ACC112 (cell line): ENCODE data around the gene BACE2.

Source experiments
- H2AFZ ChIP-seq: fragments of 200-600 bp; sonication (generic); one replicate; pipeline ENCODE4 v1.6.0; 2017; ENCODE audit warnings: antibody characterized with exemption, low read length; ENCODE audit not compliant: unreplicated experiment
- H3K27ac ChIP-seq: fragments of 200-600 bp; sonication (generic); 2 replicates; pipeline ENCODE4 v1.5.1; 2014; ENCODE audit warnings: low read depth, mild to moderate bottlenecking, antibody characterized with exemption, low read length, moderate library complexity
- H3K27me3 ChIP-seq: fragments of 200-600 bp; sonication (generic); 2 replicates; pipeline ENCODE4 v1.6.1; 2014; ENCODE audit warnings: mild to moderate bottlenecking, antibody characterized with exemption, low read length, moderate library complexity, mixed read lengths; ENCODE audit not compliant: insufficient read depth
- H3K36me3 ChIP-seq: fragments of 200-600 bp; sonication (generic); 2 replicates; pipeline ENCODE4 v1.6.1; 2016; ENCODE audit warnings: mild to moderate bottlenecking, antibody characterized with exemption, low read length, moderate library complexity, mixed read lengths; ENCODE audit not compliant: insufficient read depth
- H3K4me1 ChIP-seq: fragments of 200-600 bp; sonication (generic); one replicate; pipeline ENCODE4 v1.6.1; 2016; ENCODE audit warnings: low read length, mixed read lengths; ENCODE audit not compliant: insufficient read depth, unreplicated experiment, control insufficient read depth
- H3K4me3 ChIP-seq: fragments of 200-600 bp; sonication (generic); 2 replicates; pipeline ENCODE4 v1.5.1; 2014; ENCODE audit warnings: mild to moderate bottlenecking, low read depth, low read length
- H3K79me2 ChIP-seq: fragments of 200-600 bp; sonication (generic); one replicate; pipeline ENCODE4 v1.6.0; 2016; ENCODE audit warnings: low read length; ENCODE audit not compliant: control insufficient read depth, unreplicated experiment, insufficient read depth

BACE2 gene

GRCh38 chr21:41148798-41149197 lies 19.2 kb upstream of the BACE2 start:
- Histone ChIP-seq H3K4me3 (no peak overlapping the region), H3K4me1 (no peaks in the 10 kb centered on the region), H3K79me2 (no peaks in the 10 kb centered on the region), H3K27me3 (peaks cover 67% of the 10 kb centered on the region), H2AFZ (no peak overlapping the region), H3K36me3 (no peaks in the 10 kb centered on the region), H3K27ac (no peak overlapping the region)

- Histone ChIP-seq H3K36me3 (no peaks in the 10 kb centered on the region), H3K4me3 (no peak overlapping the region), H3K27me3 (peaks cover 67% of the 10 kb centered on the region), H3K4me1 (no peaks in the 10 kb centered on the region), H2AFZ (no peak overlapping the region), H3K27ac (no peak overlapping the region), H3K79me2 (no peaks in the 10 kb centered on the region)
These were observed 18.8 kb upstream of the BACE2 start for GRCh38 chr21:41149199-41149598.

GRCh38 chr21:41152147-41152546 lies 15.8 kb upstream of the BACE2 start:
- no peak overlapping the region for H3K27ac ChIP-seq
- no peaks in the 10 kb centered on the region for H3K36me3 ChIP-seq
- no peaks in the 10 kb centered on the region for H3K79me2 ChIP-seq
- no peak overlapping the region for H3K4me3 ChIP-seq
- H2AFZ ChIP-seq = no peak overlapping the region
- no peaks in the 10 kb centered on the region for H3K4me1 ChIP-seq
- H3K27me3 ChIP-seq = peaks cover 59% of the 10 kb centered on the region

GRCh38 chr21:41153443-41153842 lies 14.5 kb upstream of the BACE2 start:
- Histone ChIP-seq H3K4me1 (no peaks in the 10 kb centered on the region), H3K27me3 (peaks cover 52% of the 10 kb centered on the region), H3K27ac (no peak overlapping the region), H3K79me2 (no peaks in the 10 kb centered on the region), H3K4me3 (no peak overlapping the region), H3K36me3 (no peaks in the 10 kb centered on the region), H2AFZ (no peak overlapping the region)

- no peak overlapping the region for H3K27ac ChIP-seq
- no peaks in the 10 kb centered on the region for H3K36me3 ChIP-seq
- no peaks in the 10 kb centered on the region for H3K79me2 ChIP-seq
- no peaks in the 10 kb centered on the region for H3K4me1 ChIP-seq
- peaks cover 54% of the 10 kb centered on the region for H3K27me3 ChIP-seq
- H3K4me3 ChIP-seq = no peak overlapping the region
- no peak overlapping the region for H2AFZ ChIP-seq
These were observed 11.8 kb upstream of the BACE2 start for GRCh38 chr21:41156142-41156541.

GRCh38 chr21:41158026-41158425 lies 9.9 kb upstream of the BACE2 start:
- Histone ChIP-seq H3K4me1 (no peaks in the 10 kb centered on the region), H3K4me3 (no peak overlapping the region), H2AFZ (no peak overlapping the region), H3K27me3 (peaks cover 49% of the 10 kb centered on the region; the same call in 1 of the 2 replicates), H3K36me3 (no peaks in the 10 kb centered on the region), H3K79me2 (no peaks in the 10 kb centered on the region), H3K27ac (no peak overlapping the region)

GRCh38 chr21:41160036-41160435 lies 7.9 kb upstream of the BACE2 start:
- peaks cover 48% of the 10 kb centered on the region; the same call in 1 of the 2 replicates for H3K27me3 ChIP-seq
- no peak overlapping the region for H2AFZ ChIP-seq
- no peak overlapping the region for H3K27ac ChIP-seq
- no peak overlapping the region for H3K4me3 ChIP-seq
- H3K79me2 ChIP-seq = no peaks in the 10 kb centered on the region
- no peaks in the 10 kb centered on the region for H3K4me1 ChIP-seq
- no peaks in the 10 kb centered on the region for H3K36me3 ChIP-seq

GRCh38 chr21:41161428-41161827 lies 6.5 kb upstream of the BACE2 start:
- Histone ChIP-seq H2AFZ (no peak overlapping the region), H3K27ac (no peak overlapping the region), H3K27me3 (peaks cover 49% of the 10 kb centered on the region; the same call in 1 of the 2 replicates)

GRCh38 chr21:41162096-41162495 lies 5.9 kb upstream of the BACE2 start:
- peaks cover 54% of the 10 kb centered on the region; the same call in 1 of the 2 replicates for H3K27me3 ChIP-seq

More at GRCh38 chr21:41161428-41161827, 6.5 kb upstream of the BACE2 start:
- no peaks in the 10 kb centered on the region for H3K36me3 ChIP-seq
- no peaks in the 10 kb centered on the region for H3K4me1 ChIP-seq
- H3K4me3 ChIP-seq = no peak overlapping the region
- no peaks in the 10 kb centered on the region for H3K79me2 ChIP-seq

GRCh38 chr21:41163091-41163490 lies 4.9 kb upstream of the BACE2 start:
- Histone ChIP-seq H3K4me3 (no peak overlapping the region), H3K4me1 (no peaks in the 10 kb centered on the region), H3K27me3 (peaks cover 51% of the 10 kb centered on the region; the same call in 1 of the 2 replicates), H3K27ac (no peak overlapping the region), H2AFZ (no peak overlapping the region), H3K79me2 (no peaks in the 10 kb centered on the region), H3K36me3 (no peaks in the 10 kb centered on the region)

More at GRCh38 chr21:41162096-41162495, 5.9 kb upstream of the BACE2 start:
- Histone ChIP-seq H3K4me3 (no peak overlapping the region), H3K36me3 (no peaks in the 10 kb centered on the region), H2AFZ (no peak overlapping the region), H3K4me1 (no peaks in the 10 kb centered on the region), H3K79me2 (no peaks in the 10 kb centered on the region), H3K27ac (no peak overlapping the region)

- H2AFZ ChIP-seq = no peak overlapping the region
- peaks cover 43% of the 10 kb centered on the region; the same call in 1 of the 2 replicates for H3K27me3 ChIP-seq
- H3K79me2 ChIP-seq = no peaks in the 10 kb centered on the region
- H3K36me3 ChIP-seq = no peaks in the 10 kb centered on the region
- no peak overlapping the region for H3K4me3 ChIP-seq
- no peak overlapping the region for H3K27ac ChIP-seq
- no peaks in the 10 kb centered on the region for H3K4me1 ChIP-seq
These were observed 3.9 kb upstream of the BACE2 start for GRCh38 chr21:41164052-41164451.
